Naive B cell (primary cell): Measurements from ENCODE around the gene KLC3. TPM values are rescaled to one million over a fixed set of nuclear protein-coding genes. Genes with fewer than 3 reads are reported as not detected.

Experiments
- polyA plus RNA-seq, 6 donors: library from polyadenylated mRNA; unstranded; fragments of 300-500 nt; fragmentation: Illumina TruSeq; gene quantifications; one replicate each; pipeline ENCODE4 v1.2.3, GENCODE V29; 2021; ENCODE audit warnings: low read depth in 6 of 6

KLC3 gene
- polyA plus RNA-seq, 6 donors from 2014 or later, result not detected

Other genes starting within 250 kb of the KLC3 start
- gene PPP1R37, start 247.6 kb upstream of the KLC3 start, polyA plus RNA-seq, result 1 to 10 TPM in 1 of 6 donors, under 1 TPM in 4, not detected in 1; 0.20 to 1.4 (median 0.32) TPM
- gene NKPD1, start 179.8 kb upstream of the KLC3 start, polyA plus RNA-seq, result not detected
- 100 to 1,000 TPM; 114 to 248 (median 134) TPM for gene TRAPPC6A, start 162.5 kb upstream of the KLC3 start, polyA plus RNA-seq
- gene BLOC1S3, start 162.0 kb upstream of the KLC3 start, polyA plus RNA-seq, result 10 to 100 TPM in 5 of 6 donors, 1 to 10 TPM in 1; 9.1 to 24.5 (median 13.6) TPM
- gene EXOC3L2, start 95.3 kb upstream of the KLC3 start, polyA plus RNA-seq, result not detected
- 1 to 10 TPM in 1 of 6 donors, under 1 TPM in 4, not detected in 1; 0.35 to 2.7 (median 0.82) TPM for gene MARK4, start 89.5 kb upstream of the KLC3 start, polyA plus RNA-seq
- not detected for gene CKM, start 17.9 kb upstream of the KLC3 start, polyA plus RNA-seq
- gene ERCC2, start 29.8 kb downstream of the KLC3 start, polyA plus RNA-seq, result 1 to 10 TPM; 4.7 to 8.0 (median 6.7) TPM
- gene PPP1R13L, start 64.3 kb downstream of the KLC3 start, polyA plus RNA-seq, result 1 to 10 TPM in 4 of 6 donors, under 1 TPM in 1, not detected in 1; 0.29 to 4.3 (median 2.5) TPM
- gene POLR1G, start 65.9 kb downstream of the KLC3 start, polyA plus RNA-seq, result 1 to 10 TPM in 5 of 6 donors, under 1 TPM in 1; 0.49 to 8.5 (median 3.0) TPM
- 10 to 100 TPM; 40.0 to 91.4 (median 46.2) TPM for gene ERCC1, start 83.2 kb downstream of the KLC3 start, polyA plus RNA-seq
- 100 to 1,000 TPM in 1 of 6 donors, 10 to 100 TPM in 5; 26.6 to 110 (median 82.1) TPM for gene FOSB, start 127.2 kb downstream of the KLC3 start, polyA plus RNA-seq
- under 1 TPM in 3 of 6 donors, not detected in 3; 0.28 to 0.58 (median 0.47) TPM for gene RTN2, start 156.3 kb downstream of the KLC3 start, polyA plus RNA-seq
- 1 to 10 TPM; 1.6 to 3.4 (median 2.4) TPM for gene PPM1N, start 157.7 kb downstream of the KLC3 start, polyA plus RNA-seq
- gene VASP, start 166.7 kb downstream of the KLC3 start, polyA plus RNA-seq, result 10 to 100 TPM; 51.5 to 87.2 (median 64.3) TPM
- gene OPA3, start 244.1 kb downstream of the KLC3 start, polyA plus RNA-seq, result 10 to 100 TPM in 1 of 6 donors, 1 to 10 TPM in 4, not detected in 1; 5.0 to 14.4 (median 7.8) TPM